Measurements from ENCODE around the gene DDC. TPM values are rescaled to one million over a fixed set of nuclear protein-coding genes. Genes with fewer than 3 reads are reported as not detected.
A peak's percentile ranks its signal among the peaks of the same experiment; 100 is the strongest.

Gene DDC
- total RNA-seq, 1 donor from 2014 or later: 3.8 TPM

DNA sequence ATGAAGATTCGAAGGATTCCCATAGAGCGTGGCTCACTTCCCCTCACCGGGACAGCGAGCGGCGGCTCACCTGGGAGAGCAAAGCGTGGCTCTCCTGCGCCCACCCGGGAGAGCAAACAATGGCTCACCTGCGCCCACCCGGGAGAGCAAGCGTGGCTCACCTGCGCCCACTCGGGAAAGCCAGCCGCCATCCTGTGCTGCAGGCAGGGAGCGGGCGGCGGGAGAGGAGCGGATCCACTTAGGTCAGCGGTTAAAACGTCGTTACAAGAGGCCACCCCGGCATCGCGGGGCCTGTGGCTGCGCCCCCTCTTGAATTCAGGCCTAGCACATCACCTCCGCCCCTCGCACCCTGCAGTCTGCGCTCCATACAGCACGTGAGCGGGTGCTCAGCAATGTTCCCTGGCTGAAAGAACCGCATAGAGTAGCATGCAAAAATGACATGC, 114.6 kb downstream of the DDC start:
- H3K27me3 Mint-ChIP-seq (ENCODE audit: unreplicated experiment): peaks cover under 1% of the 10 kb centered on the region
- peak; percentile 25 for DNase-seq
- TF ChIP-seq, protein P1, sequence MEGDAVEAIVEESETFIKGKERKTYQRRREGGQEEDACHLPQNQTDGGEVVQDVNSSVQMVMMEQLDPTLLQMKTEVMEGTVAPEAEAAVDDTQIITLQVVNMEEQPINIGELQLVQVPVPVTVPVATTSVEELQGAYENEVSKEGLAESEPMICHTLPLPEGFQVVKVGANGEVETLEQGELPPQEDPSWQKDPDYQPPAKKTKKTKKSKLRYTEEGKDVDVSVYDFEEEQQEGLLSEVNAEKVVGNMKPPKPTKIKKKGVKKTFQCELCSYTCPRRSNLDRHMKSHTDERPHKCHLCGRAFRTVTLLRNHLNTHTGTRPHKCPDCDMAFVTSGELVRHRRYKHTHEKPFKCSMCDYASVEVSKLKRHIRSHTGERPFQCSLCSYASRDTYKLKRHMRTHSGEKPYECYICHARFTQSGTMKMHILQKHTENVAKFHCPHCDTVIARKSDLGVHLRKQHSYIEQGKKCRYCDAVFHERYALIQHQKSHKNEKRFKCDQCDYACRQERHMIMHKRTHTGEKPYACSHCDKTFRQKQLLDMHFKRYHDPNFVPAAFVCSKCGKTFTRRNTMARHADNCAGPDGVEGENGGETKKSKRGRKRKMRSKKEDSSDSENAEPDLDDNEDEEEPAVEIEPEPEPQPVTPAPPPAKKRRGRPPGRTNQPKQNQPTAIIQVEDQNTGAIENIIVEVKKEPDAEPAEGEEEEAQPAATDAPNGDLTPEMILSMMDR (IDR thresholded peaks at IDR 0.05; ENCODE audit: partially characterized antibody, unreplicated experiment): no peak

DNA sequence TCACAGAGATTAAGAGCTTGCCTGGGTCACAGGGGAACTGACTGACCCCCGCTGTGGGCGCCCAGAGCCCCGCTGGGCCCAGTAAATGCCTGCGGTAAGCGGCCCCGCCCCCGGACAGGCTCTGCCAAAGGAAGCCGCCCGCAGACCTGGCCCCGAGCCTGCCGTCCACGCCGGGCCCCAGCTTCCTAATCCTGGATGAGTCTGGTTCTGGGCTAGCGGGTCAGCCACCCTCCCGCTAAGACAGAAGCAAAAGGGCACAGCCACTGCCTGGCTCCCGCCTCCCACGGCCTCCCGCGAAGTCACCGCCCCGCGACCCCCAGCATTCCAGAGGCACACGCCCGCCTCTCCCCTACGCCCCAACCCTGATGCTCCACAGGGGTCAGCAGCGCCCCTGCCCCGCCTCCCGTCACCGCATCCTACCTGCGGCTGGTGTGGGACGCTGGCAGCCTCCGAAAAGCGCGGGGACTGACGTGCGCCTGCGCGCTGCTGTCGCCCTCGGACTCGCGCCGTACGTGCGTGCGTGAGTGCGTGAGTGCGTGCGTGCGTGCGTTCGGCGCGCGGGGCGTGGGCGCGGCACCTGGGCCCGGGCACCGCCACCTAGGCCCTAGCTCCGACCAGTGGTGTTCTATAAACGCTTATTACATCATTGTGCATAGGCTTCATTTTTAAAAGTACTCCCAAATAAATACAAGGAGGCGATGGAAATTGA, 115.2 kb downstream of the DDC start, which contains the start of gene FIGNL1:
Gene FIGNL1, minus strand, starts transcription at position 470 of the 709 bp plus-strand sequence. CDS start 3,063 bp downstream, outside the sequence.
- Mint-ChIP-seq H3K27ac (ENCODE audit: unreplicated experiment) (no peak within 1 kb of the TSS), H3K36me3 (ENCODE audit: unreplicated experiment) (no peaks in the 10 kb centered on the region), H3K4me1 (ENCODE audit: low read depth, unreplicated experiment) (peaks cover 4% of the 10 kb centered on the region), H3K27me3 (ENCODE audit: unreplicated experiment) (no peaks in the 10 kb centered on the region), H3K4me3 (ENCODE audit: unreplicated experiment) (peak within 1 kb of the TSS; percentile 89), H3K9me3 (ENCODE audit: unreplicated experiment) (no peaks in the 10 kb centered on the region)
- DNase-seq: peak; percentile 76
- TF ChIP-seq, protein P1 (IDR thresholded peaks at IDR 0.05; ENCODE audit: partially characterized antibody, unreplicated experiment): no peak

More for the DNA sequence above, 114.6 kb downstream of the DDC start:
- Mint-ChIP-seq H3K27ac (ENCODE audit: unreplicated experiment) (no peak overlapping the region), H3K4me3 (ENCODE audit: unreplicated experiment) (peak overlapping the region; percentile 89), H3K9me3 (ENCODE audit: unreplicated experiment) (no peaks in the 10 kb centered on the region), H3K36me3 (ENCODE audit: unreplicated experiment) (no peaks in the 10 kb centered on the region), H3K4me1 (ENCODE audit: low read depth, unreplicated experiment) (peaks cover 4% of the 10 kb centered on the region)

DNA sequence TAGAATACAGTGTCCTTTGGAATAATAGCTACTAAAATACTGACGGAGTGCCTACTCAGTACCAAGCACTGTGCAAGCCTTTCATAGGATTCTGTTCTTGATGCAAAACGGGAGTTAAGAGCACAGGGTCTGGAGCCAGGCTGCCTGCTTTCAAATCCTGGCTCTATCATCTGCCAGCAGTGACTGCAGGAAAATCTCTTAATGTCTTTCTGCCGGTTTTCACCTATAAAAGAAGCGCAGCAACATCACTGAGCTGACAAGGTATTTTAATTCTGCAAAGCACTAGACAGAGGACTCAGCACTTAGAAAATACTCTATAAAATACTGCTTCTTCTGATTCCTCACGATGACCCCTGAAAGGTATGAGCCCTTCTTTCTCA, 115.7 kb downstream of the DDC start:
- H3K4me3 Mint-ChIP-seq (ENCODE audit: unreplicated experiment): peak overlapping the region; percentile 89
- TF ChIP-seq, protein P1 (IDR thresholded peaks at IDR 0.05; ENCODE audit: partially characterized antibody, unreplicated experiment): no peak
- no peak overlapping the region for H3K27ac Mint-ChIP-seq (ENCODE audit: unreplicated experiment)
- no peak for DNase-seq
- H3K27me3 Mint-ChIP-seq (ENCODE audit: unreplicated experiment): no peaks in the 10 kb centered on the region
- H3K36me3 Mint-ChIP-seq (ENCODE audit: unreplicated experiment): no peaks in the 10 kb centered on the region
- no peaks in the 10 kb centered on the region for H3K9me3 Mint-ChIP-seq (ENCODE audit: unreplicated experiment)
- H3K4me1 Mint-ChIP-seq (ENCODE audit: low read depth, unreplicated experiment): peaks cover 4% of the 10 kb centered on the region

DNA sequence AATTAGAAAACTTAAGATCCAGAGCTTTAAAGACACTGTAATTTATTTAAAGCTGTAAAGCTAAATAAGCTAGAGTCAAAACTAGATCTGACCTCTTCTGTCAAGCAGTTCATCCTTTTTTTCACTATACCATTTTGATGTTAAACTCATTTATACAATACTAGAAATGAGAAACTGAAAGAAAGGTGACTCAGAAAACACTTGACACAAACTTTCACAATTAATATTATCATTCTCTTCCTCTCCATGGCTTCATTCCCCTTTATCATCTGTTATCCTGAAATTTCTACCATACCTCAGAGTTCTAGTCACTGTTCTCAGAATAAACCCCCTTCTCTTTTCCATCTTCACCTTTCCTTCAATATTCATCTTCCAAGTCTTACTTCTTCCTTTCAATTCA, 116.4 kb downstream of the DDC start:
- Mint-ChIP-seq H3K27me3 (ENCODE audit: unreplicated experiment) (no peaks in the 10 kb centered on the region), H3K9me3 (ENCODE audit: unreplicated experiment) (no peaks in the 10 kb centered on the region), H3K27ac (ENCODE audit: unreplicated experiment) (no peak overlapping the region), H3K4me3 (ENCODE audit: unreplicated experiment) (no peak overlapping the region), H3K4me1 (ENCODE audit: low read depth, unreplicated experiment) (peaks cover 4% of the 10 kb centered on the region), H3K36me3 (ENCODE audit: unreplicated experiment) (no peaks in the 10 kb centered on the region)
- DNase-seq: no peak
- TF ChIP-seq, protein P1 (IDR thresholded peaks at IDR 0.05; ENCODE audit: partially characterized antibody, unreplicated experiment): no peak

DNA sequence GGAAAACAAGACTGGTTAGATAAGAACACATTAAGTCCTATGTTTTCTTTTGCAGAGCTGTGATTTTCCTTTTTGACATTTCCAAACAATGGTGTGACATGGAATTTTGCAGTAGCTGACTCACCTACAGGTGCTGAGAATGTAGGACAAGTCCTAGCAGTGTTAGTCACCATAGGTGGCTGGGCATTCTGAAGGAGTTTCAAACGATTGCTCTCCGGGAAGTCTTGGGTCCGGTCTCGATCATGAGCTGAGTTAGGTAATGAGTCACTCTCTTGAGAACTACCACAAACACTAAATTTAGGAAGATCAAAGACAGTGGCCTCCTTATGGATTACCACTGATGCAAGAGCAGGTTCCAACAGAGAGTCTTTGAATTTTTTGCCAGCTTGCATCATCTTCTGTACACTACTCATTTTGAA, 118.7 kb downstream of the DDC start:
- no peak overlapping the region for H3K27ac Mint-ChIP-seq (ENCODE audit: unreplicated experiment)
- no peaks in the 10 kb centered on the region for H3K36me3 Mint-ChIP-seq (ENCODE audit: unreplicated experiment)
- H3K27me3 Mint-ChIP-seq (ENCODE audit: unreplicated experiment): no peaks in the 10 kb centered on the region
- DNase-seq: no peak
- H3K4me1 Mint-ChIP-seq (ENCODE audit: low read depth, unreplicated experiment): peaks cover 4% of the 10 kb centered on the region
- H3K4me3 Mint-ChIP-seq (ENCODE audit: unreplicated experiment): no peak overlapping the region
- TF ChIP-seq, protein P1 (IDR thresholded peaks at IDR 0.05; ENCODE audit: partially characterized antibody, unreplicated experiment): no peak
- H3K9me3 Mint-ChIP-seq (ENCODE audit: unreplicated experiment): no peaks in the 10 kb centered on the region

Data from glutamatergic neuron (in vitro differentiated cells).